GM04503 (cell line): ENCODE data around the gene DOCK2.
"Not testable (repeated sequence)": the region's sequence is repeated elsewhere in the genome, so short reads cannot be mapped to it uniquely, and the experiment has no call there.

Experiments used
- DNase-seq: peaks from one replicate; pipeline ENCODE4 v3.0.0-alpha.2; 2012; ENCODE audit warnings: low read depth

The DOCK2 gene

DNA sequence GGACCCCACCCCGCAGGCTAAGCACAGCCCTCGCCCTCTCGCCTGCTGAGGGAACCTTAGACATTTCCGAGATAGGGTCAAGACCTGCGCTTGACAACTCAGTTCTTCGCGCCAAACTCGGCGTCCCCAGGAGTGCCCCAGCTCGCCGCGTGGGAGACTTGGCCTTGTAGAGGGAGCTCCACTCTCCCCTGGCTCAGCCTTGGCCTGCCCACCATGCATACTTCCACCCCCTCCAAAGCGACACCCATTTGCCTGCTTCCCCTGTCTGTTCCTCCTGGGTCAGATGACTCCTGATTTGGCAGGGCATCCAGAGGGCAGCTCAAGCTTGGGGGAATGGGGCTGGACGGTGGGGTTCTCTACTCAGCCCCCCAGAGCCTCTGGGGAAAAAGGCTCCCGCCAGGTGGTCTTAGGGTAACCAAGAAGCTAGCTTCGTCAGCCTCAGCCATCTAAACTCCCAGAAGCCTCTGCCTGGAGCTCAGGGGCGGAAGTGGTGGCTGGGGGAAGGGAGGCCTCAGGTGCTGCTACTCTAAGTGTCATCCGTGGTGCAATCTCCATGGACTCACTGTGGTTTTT is 560 bp downstream of the DOCK2 start:
- DNase-seq: no peak

DNA sequence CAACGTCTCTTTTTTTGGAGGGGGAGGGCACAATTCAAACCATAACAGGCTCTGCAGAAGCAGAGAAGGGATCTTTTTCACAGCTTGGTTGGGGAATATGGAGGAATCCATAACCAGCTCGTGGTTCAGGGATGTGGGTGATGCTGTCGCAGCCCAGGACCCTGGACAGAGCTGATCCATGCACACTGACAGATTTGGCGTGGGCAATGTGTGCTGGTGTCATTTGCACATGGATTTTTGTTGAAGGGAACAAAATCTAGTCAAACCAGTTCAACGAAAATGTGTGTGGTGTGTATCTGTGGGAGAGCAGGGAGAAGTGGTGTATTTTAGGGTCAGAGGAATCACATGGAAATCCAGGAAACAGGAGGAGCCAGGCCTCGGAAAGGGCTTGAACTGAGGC is 4.2 kb downstream of the DOCK2 start:
- DNase-seq: no peak

DNA sequence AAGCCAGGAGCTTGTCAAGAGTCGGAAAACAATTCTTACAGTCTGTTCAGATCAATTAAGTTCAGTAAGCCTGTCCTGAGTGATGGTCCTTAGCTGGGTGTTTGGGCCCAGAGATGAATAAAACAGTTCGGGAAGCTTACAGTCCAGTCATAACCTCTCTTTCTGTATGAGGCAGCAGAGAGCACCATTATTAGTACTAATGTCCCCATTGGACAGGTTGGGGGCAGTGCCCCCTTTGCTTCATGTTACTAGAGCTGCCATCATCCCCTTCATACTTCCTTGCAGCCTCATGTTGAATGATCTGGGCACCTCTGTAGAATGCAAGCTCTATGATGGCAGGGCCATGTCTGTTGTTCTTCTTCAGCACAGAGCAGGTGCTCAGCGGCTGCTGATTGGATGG is 9.8 kb downstream of the DOCK2 start:
- DNase-seq: no peak

DNA sequence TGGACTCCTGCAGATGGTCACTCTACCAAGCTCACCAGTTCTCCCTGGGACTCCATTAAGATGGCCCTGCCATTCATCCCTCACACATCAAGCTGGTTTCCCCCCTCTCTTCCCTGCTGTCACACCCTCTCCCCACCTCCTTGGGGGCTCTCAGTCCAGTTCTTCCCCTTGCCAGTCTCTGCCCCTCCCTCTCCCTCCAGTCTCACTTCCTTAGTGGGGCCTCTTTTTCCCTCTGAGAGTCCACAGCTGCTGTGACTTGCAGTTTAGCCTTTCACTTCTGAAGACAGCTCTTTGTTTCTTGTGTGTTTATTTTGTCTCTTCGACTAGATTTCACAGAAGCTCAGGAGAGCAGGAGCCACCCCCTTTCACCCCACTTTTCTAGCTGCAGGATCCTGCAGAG is 10.5 kb downstream of the DOCK2 start:
- no peak for DNase-seq

DNA sequence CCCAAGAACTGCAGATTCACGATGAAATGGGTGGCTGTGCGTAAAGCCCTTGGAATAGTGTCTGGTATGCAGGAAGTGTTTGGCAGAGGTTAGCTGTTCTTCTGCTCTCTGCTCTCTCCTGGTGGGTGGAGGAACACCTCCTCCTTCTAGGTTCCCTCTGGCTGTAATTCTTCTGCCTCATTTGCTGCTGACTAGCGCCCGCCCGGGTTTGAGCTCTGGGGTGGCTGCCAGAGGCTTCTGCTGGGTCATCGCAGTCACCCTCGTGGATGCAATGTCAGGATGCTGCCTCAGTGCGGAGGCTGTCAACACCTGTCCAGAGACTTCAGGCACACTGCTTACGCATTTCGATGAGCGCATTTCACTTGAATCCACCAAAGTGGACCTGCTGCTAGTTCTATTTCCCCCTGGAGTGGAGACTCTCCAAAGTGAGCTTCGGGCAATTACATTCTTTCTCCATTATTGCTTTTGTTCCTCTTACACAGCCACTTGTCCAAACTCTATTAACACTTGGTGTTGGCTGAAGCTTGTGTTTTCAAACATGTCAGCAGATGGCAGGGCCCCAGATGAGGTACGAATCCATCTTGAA is 11.7 kb downstream of the DOCK2 start:
- DNase-seq: no peak

DNA sequence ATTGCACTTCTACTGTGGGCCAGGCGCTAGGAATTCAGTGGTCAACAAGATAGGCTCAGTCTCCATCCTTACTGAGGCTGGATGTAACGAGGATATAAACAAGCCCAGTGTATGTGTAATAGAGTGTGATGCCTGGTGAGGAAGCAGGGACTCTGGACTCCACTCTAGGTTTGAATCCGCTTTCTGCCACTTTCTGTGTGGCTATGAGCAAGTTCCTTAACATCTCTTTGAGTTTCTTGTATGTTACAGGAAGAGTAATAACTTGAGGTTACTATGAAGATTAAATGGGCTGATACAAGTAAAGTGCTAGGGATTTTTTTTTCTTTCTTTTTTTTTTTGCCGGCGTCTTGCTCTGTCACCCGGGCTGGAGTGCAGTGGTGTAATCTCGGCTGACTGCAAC is 12.4 kb downstream of the DOCK2 start:
- no peak for DNase-seq

DNA sequence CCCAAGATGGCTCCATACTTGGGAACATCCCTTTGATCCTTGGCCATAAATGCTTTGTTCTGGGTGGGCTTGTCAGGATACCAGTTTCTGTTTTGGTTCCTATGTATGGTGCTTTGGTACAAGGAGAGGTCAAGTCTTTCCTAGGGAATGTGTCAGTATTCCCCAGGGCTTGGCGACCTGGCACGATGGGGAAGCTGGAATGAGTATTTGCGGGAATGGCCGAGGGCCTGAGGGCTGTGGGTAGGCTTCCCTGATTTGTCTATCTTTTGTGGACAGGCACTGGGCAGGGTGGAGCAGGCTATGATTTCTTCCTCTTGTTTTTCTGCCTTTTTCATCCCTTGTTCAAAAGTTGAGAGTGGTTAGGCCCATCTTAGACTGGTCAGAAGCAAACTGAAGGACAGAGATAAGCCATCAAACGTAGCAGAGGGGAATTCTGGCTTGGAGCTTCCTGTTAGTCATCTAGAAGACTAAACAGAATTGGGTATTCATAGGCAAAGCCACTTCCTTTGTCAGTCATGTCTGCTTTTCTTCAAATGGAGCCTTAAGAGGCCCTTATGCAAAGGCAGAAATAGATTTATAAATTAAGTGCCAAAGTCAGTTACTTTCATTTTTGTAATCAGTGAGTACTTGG is 13.7 kb downstream of the DOCK2 start:
- no peak for DNase-seq

DNA sequence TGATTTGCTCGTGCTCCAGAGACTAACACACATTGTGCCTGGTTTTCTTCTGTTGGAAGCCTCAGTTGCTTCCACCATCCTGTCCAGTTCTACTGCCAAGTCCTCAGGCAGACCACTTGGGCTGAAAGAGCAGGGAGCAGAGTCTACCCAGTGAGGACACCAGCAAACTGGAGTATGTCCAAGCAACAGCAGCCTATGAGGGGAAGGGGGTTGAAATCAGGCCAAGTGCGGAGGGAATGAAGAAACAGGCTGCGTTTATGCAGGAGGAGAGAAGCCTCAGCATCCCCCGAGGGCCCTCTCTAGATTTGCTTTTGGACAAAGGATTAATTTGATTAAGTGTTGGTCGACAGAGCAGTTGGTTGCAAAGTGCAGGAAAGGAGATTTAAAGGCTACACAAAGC is 14.5 kb downstream of the DOCK2 start:
- DNase-seq: no peak

DNA sequence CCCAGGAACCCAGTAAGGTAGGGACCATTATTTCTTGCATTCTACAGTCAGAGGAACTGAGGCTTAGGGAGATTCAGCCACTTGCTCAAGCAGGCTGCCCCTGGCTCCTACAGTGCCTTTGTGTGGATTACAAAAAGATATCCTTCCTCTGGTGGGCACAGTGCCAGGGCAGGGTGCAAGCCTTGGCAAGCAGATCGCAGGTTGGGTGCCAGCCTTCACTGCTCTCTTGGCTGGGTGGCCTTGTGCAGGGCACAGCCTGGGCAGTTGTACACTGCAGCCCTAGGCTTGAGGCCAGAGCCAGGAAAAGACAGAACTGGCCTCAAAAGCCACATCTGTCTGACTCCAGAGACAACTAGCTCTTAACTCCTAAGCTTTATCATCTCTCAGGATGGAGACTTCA is 15.0 kb downstream of the DOCK2 start:
- DNase-seq: no peak

DNA sequence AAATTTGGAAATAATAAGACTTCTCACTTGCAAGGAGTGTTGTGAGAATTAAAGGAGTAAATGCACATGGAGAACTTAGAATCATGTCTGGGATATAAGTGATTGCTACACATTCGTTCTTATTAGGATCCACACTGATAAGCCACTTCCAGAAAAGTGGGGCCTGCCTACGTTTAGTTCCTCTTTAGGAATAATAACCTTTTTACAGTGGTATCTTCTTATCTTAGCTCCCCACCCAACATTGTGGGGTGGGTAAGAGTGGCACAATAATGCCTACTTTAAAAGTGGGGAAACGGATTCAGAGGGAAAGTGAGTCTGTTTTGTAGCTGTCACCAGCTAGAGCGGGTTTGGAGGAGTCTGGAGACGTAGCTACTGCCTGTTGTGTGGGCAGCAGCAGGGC is 16.0 kb downstream of the DOCK2 start:
- no peak for DNase-seq

DNA sequence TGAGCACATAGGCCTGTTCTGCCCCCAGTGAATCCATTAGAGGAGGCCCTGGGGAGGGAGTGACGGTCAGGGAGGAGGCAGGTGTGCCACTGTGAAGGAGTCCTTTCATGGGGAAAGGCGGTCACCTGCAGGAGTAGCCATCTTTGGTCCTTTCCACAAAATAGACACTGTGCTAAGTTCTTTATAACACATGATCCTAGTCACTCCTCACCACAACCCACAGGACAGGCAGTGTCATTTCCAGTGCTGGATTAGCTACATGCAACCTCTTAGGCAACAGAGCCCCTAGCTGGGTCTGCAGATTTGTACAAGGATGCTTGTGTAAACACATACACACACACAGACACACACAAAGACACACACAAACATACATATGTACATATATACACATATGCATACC is 18.3 kb downstream of the DOCK2 start:
- DNase-seq: no peak

DNA sequence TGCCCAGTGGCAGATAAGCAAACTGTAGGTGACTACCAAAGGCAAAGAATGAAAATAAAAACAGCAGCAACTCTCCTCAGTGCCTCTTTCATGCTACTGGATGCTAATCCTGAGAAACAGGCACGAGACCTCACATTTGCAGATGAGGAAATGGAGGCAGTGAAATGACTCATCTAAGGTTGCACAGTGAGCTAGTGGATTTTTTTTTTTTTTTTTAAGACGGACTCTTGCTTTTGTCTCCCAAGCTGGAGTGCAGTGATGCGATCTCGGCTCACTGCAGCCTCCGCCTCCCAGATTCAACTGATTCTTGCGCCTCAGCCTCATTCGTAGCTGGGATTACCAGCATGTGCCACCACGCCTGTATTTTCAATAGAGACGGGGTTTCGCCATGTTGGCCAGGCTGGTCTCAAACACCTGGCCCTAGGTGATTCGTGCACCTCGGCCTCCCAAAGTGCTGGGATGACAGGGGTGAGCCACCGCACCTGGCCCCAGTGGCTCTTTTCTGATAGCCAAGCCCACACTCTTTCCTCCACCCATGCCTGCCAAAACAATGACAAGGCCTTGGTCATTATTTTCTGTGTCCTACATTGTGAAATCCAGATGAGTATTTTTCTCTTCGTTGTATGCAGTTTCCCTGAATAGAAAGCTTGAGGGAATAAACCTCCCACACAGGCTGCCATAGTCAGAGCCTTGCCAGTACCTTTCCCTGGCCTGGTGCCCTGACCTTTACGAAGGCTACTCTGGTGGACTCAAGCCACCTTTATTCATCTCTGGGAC is 19.2 kb downstream of the DOCK2 start:
- DNase-seq: no peak

DNA sequence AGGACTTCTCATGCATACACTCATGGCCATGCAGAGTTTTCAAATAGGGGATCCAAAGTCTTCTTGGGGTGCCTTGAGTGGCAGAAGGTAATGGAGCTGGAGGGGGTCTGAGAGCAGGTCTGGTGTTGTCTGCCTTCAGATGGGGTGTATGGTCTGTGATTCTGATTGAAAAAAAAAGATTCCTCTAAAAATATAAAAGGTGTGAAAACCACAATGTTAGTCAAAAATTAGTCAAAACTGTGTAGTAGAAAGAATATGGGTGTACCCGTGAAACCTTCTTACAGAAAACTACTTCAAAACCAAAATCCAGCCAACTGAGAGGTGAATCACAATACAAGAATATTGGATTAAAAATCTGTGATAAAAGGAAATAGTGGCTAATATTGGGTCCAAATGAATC is 20.1 kb downstream of the DOCK2 start:
- no peak for DNase-seq

DNA sequence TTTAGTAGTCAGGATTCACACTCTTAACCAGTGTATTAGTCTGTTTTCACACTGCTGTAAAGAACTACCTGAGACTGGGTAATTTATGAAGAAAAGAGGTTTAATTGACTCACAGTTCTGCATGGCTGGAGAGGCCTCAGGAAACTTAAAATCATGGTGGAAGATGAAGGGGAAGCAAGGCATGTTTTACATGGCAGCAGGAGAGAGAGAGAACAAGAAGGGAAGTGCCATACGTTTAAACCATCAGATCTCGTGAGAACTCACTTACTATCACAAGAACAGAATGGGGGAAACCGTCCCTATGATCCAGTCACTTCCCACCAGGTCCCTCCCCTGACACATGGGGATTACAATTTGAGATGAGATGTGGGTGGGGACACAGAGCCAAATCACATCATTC is 25.4 kb downstream of the DOCK2 start:
- not testable (repeated sequence) for DNase-seq

DNA sequence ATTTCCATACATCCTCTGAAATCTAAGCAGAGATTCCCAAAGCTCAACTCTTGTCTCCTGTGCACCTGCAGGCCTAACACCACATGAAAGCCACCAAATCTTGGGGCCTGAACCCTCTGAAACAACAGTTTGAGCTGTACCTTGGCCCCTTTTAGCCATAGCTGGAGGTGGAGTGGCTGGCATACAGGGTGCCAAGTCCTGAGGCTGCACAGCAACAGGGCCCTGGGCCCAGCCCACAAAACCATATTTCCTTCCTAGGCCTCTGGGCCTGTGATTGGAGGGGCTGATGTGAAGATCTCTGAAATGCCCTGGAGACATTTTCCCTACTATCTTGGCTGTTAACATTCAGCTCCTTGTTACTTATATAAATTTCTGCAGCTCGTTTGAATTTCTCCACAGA is 26.5 kb downstream of the DOCK2 start:
- no peak for DNase-seq

DNA sequence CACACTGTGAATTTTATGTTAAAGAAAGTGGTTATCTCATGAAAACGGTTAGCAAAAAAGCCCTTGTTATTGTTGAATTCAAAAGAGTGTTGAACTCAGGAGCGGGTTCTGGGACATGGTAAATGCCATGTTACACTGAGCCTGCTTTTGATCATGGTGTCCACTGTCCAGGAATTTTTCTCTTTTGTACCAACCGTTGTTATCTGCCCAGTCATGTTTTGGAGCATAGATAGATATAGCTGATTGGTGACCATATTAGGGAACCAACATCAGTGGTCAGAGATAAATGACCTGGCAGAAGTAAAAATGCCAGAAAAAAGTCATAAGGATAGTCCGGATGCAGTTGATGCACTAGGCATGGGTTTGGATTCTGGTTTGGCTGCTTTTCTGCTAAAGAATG is 29.3 kb downstream of the DOCK2 start:
- DNase-seq: no peak

DNA sequence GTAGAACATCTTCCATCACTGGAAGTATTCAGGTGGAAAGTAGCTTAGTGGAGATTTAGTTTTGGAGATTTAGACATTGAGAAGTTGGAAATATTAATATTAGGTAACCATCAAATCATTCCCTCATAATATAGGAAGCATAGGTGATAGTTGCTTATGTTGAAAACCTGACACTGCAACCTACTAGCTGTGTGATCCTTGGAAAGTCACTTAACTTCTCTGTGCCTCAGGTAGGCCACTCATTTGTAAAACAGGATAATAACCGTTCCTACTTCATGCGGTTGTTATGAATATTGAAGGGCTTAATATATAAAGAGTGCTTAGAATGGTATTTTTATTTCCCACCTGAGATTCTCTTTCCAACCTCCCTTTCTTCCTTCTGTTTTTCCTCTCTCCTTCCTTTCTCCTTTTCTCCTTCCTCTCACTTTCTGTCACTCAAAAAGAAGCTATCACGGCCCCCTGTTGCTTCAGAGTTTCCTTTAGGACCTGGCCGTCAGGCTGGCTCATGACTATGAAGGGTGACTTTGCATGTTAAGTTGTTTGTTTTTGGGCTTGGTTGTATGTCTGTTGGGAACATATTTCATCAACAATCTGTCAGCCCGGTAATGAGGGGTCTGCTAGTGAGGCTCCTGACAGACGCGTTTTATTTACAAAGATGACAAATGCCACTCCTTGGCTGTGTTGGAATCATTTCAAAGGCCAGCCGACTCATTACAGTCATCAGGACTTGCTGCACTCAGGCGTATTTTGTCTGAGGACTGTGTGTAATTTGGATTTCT is 31.0 kb downstream of the DOCK2 start:
- no peak for DNase-seq

DNA sequence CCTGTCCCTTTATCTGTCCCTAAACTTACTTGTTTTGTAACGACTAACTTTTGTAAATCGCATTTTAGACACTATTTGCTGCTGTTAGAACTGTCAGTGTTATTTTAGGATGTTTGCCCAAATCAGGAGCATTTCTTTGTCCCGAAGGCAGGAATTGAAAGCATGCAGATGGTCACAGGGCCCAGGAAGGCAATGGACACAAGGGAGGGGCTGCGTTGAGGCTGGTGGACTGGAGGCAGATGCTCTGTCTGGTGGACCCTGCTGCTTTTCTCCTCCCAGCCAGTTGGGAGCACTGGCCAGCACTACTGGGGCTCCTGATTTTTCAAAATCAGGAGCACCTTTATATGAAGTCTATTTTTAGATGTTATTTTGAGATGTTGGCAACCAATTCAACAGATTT is 31.7 kb downstream of the DOCK2 start:
- no peak for DNase-seq

DNA sequence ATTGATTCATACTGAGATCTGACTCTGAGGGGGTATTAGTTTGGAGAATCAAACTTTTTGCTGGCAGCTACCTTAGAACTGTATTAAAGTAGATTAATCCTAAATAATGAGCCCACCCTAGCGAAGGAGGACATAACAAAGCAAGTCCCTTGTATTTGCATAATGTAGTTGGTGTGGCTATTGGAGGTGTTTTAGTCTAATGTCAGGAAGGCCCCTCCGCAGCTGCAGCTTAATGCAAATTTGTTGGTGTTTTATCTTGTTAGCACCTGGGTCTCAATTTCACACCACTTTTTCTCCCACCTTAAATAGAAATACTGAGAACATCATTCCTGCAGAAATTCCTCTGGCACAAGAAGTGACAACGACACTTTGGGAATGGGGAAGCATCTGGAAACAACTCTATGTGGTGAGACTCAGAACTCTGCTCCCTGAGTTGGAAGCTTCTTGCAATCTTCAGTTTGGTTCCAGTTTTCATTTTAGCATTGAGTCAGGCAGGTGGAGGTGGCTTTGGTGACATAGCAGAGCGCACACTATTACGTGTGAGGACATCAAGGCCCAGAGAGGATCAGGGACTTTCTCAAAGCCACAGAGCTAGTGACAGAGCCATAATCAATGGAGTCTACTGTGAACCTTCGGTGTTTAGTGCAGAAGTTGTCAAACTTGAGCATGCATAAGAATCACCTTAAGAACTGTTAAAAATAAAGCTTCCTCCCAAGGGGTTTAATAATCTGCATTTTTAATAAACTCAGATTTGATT is 33.9 kb downstream of the DOCK2 start:
- no peak for DNase-seq

DNA sequence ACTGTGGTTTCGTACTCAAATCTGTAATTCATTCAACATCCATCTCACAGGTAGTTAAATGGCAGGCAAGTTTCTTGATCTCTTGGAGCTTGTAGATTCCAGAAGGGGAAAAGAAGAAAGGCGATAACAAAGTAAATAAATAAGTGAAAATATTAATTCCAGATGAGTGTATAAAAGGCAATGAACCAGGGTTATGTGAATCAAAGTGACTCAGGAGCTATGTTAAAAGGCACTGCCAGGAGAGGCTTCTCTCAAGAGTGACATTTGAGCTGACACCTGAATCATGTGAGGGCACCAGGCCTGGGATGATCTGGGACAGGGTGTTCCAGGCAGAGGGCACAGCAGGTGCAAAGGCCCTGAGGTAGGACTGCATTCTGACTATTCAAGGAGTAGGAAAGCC is 45.0 kb downstream of the DOCK2 start:
- DNase-seq: no peak

DNA sequence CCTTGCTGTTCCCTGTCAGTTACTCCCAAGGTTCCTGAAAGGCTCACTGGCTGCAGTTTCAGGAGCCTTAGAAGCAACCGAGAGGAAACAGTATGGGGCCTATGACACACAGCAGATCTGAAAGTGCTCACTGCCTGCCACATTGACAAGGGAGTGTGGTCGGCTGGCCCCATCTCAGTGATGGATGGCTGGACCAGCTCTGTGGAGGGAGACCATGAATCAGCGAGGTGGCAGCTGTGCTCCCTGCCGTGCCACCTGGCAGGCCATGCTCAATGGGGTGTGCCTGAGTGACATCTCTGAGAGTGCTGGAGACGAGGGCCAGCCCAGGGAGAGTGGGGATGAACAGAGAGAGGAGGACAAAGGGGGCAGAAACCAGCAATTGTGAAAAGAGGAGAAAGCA is 49.1 kb downstream of the DOCK2 start:
- DNase-seq: no peak

DNA sequence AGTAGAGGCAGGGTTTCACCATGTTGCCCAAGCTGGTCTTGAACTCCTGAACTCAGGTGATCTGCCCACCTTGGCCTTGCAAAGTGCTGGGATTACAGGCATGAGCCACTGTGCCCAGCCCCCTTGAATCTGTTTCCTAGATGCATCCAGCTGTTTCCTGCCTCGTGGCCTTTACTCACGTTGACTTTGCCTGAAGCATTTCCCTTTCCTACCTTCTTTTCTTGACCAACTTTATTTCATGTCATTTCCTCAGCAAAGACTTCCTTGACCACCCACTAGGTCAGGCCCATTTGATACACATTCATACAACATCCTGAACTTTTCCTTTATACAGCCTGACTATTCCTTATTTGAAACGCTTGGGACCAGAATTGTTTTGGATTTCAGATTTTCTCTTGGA is 51.0 kb downstream of the DOCK2 start:
- no peak for DNase-seq
